OCI-LY3 (cell line): ENCODE data around the gene GPR107.

Experiments used
- EZH2phosphoT487 ChIP-seq: fragments of 200-600 bp; shearing (Covaris generic); IDR thresholded peaks from 2 replicates; pipeline ENCODE4 v1.6.1; 2018; ENCODE audit warnings: antibody characterized with exemption, mixed run types, low read depth
- TF ChIP-seq, protein P1 (sequence below): fragments of 200-600, 300-600 bp; sonication (generic); IDR thresholded peaks from 2 replicates; pipeline ENCODE4 v1.5.1; 2014; ENCODE audit warnings: antibody characterized with exemption, low read length, low read depth

DNA sequence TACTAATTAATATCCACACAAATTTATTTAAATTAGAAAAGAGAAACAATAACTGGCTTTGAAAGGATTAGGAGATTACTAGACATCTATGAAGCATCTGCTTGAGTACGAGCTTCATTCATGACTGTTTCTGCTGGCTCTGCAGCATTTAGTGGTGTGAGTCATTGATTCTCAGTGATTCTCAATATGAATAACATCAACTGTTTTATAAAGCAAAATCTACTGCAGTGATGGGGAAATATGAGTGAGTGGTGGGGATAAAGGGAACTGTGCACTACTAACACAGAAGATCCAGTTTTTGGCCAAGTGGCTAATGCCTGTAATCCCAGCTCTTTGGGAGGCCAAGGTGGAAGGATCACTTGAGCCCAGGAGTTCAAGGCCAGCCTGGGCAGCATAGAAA, 19.1 kb upstream of the GPR107 start:
- TF ChIP-seq, protein P1, sequence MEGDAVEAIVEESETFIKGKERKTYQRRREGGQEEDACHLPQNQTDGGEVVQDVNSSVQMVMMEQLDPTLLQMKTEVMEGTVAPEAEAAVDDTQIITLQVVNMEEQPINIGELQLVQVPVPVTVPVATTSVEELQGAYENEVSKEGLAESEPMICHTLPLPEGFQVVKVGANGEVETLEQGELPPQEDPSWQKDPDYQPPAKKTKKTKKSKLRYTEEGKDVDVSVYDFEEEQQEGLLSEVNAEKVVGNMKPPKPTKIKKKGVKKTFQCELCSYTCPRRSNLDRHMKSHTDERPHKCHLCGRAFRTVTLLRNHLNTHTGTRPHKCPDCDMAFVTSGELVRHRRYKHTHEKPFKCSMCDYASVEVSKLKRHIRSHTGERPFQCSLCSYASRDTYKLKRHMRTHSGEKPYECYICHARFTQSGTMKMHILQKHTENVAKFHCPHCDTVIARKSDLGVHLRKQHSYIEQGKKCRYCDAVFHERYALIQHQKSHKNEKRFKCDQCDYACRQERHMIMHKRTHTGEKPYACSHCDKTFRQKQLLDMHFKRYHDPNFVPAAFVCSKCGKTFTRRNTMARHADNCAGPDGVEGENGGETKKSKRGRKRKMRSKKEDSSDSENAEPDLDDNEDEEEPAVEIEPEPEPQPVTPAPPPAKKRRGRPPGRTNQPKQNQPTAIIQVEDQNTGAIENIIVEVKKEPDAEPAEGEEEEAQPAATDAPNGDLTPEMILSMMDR, result no peak
- TF ChIP-seq EZH2phosphoT487, result no peak
